Keratinocyte (primary cell): ENCODE data around the gene CIB4. TPM values are rescaled to one million over a fixed set of nuclear protein-coding genes. Genes with fewer than 3 reads are reported as not detected.

ENCODE experiments used
- DNase-seq: peaks from one replicate; pipeline ENCODE4 v3.0.0-alpha.2; 2011; ENCODE audit warnings: low read depth, missing footprints, low spot score
- FAIRE-seq: peaks from 2 replicates; lab custom pipeline; 2011; peaks lifted over from hg19 to GRCh38; lab: Jason Lieb, UNC
- H2AFZ ChIP-seq: 2 replicates; pipeline ENCODE4 v1.6.0; 2012; ENCODE audit warnings: low read length, control low read depth, inconsistent platforms; ENCODE audit not compliant: control insufficient read depth
- H3K27ac ChIP-seq: 2 replicates; pipeline ENCODE4 v1.5.1; 2011; ENCODE audit warnings: low read length; ENCODE audit not compliant: control insufficient read depth, insufficient read depth
- H3K27me3 ChIP-seq: 3 replicates; pipeline ENCODE4 v1.6.0; 2011; ENCODE audit warnings: low read length; ENCODE audit not compliant: control insufficient read depth, insufficient read depth; ENCODE audit errors: extremely low read depth
- H3K36me3 ChIP-seq, 2 experiments: 2 replicates in 1 of 2; 3 replicates in 1 of 2; pipeline ENCODE4 v1.5.1; 2011; ENCODE audit warnings: low read length in 2 of 2, mild to moderate bottlenecking in 1 of 2; ENCODE audit not compliant: control insufficient read depth in 2 of 2, insufficient read depth in 2 of 2; ENCODE audit errors: extremely low read depth in 1 of 2
- H3K4me1 ChIP-seq: 3 replicates; pipeline ENCODE4 v1.5.1; 2011; ENCODE audit warnings: low read length; ENCODE audit not compliant: control insufficient read depth, insufficient read depth; ENCODE audit errors: extremely low read depth
- H3K4me2 ChIP-seq: 3 replicates; pipeline ENCODE4 v1.6.0; 2011; ENCODE audit warnings: low read depth, low read length; ENCODE audit not compliant: control insufficient read depth, insufficient read depth; ENCODE audit errors: extremely low read depth
- H3K4me3 ChIP-seq, 3 experiments: fragments of 200-600 bp in 1 of 3; sonication (generic) in 1 of 3; 2 replicates in 2 of 3; 3 replicates in 1 of 3; pipeline ENCODE4 v1.5.1; 2011 to 2016; ENCODE audit warnings: low read length in 3 of 3, mild to moderate bottlenecking in 3 of 3, control low read depth in 2 of 3, inconsistent platforms in 1 of 3, low read depth in 1 of 3, mixed read lengths in 1 of 3, mixed run types in 1 of 3, moderate library complexity in 1 of 3; ENCODE audit not compliant: control insufficient read depth in 2 of 3, insufficient read depth in 2 of 3; ENCODE audit errors: extremely low read depth in 1 of 3
- H3K79me2 ChIP-seq: 2 replicates; pipeline ENCODE4 v1.6.0; 2012; ENCODE audit warnings: low read length; ENCODE audit not compliant: control insufficient read depth, insufficient read depth
- H3K9ac ChIP-seq: 3 replicates; pipeline ENCODE4 v1.6.0; 2011; ENCODE audit warnings: low read length; ENCODE audit not compliant: control insufficient read depth, insufficient read depth; ENCODE audit errors: extremely low read depth
- H3K9me1 ChIP-seq: 3 replicates; pipeline ENCODE4 v1.6.0; 2011; ENCODE audit warnings: low read length; ENCODE audit not compliant: control insufficient read depth, insufficient read depth; ENCODE audit errors: extremely low read depth
- H3K9me3 ChIP-seq: 2 replicates; pipeline ENCODE4 v1.5.1; 2012; ENCODE audit warnings: low read depth, low read length; ENCODE audit not compliant: control insufficient read depth
- H4K20me1 ChIP-seq: 3 replicates; pipeline ENCODE4 v1.6.0; 2011; ENCODE audit warnings: low read length; ENCODE audit not compliant: control insufficient read depth, insufficient read depth; ENCODE audit errors: extremely low read depth
- EZH2 ChIP-seq: IDR thresholded peaks from one replicate; pipeline ENCODE4 v1.6.1; 2012; ENCODE audit warnings: inconsistent platforms, mild to moderate bottlenecking, low read length, moderate library complexity
- dilution Hi-C: fragments of 300-500 bp; cut with MboI; formaldehyde crosslinking; loops from one replicate; pipeline ENCODE4 v1.7.0; 2020; ENCODE audit warnings: low sequenced_read_pairs; ENCODE audit not compliant: extremely low pct_ligation_motif_present
- polyA plus RNA-seq, 5 experiments: library from polyadenylated mRNA; depleted of rRNA in 3 of 5; stranded (reverse) in 3 of 5; stranded (forward) in 1 of 5; unstranded in 1 of 5; fragments of >200 nt; gene quantifications; 1 replicate in 1 of 5; 2 replicates in 3 of 5; 3 replicates in 1 of 5; pipeline versions ENCODE4 v1.2.1 to v1.2.3, GENCODE V29; 2011 to 2012; ENCODE audit warnings: missing spikeins in 2 of 5, low read depth in 1 of 5, low replicate concordance in 1 of 5
- TF ChIP-seq, protein P1 (sequence below), 3 experiments: IDR thresholded peaks in 1 of 3; conservative IDR thresholded peaks in 1 of 3; optimal IDR thresholded peaks in 1 of 3; 2 replicates in 2 of 3; 3 replicates in 1 of 3; pipeline versions ENCODE3 to v1.5.1; 2011; ENCODE audit warnings: low read length in 3 of 3, mild to moderate bottlenecking in 3 of 3, moderate library complexity in 2 of 3, control low read depth in 1 of 3, inconsistent platforms in 1 of 3; ENCODE audit not compliant: insufficient read depth in 2 of 3; ENCODE audit errors: extremely low read depth in 1 of 3

Gene CIB4
- polyA plus RNA-seq, 1 donor (not counting 4 experiments of a cell fraction or from before 2014, with no cell fraction given): not detected

DNA sequence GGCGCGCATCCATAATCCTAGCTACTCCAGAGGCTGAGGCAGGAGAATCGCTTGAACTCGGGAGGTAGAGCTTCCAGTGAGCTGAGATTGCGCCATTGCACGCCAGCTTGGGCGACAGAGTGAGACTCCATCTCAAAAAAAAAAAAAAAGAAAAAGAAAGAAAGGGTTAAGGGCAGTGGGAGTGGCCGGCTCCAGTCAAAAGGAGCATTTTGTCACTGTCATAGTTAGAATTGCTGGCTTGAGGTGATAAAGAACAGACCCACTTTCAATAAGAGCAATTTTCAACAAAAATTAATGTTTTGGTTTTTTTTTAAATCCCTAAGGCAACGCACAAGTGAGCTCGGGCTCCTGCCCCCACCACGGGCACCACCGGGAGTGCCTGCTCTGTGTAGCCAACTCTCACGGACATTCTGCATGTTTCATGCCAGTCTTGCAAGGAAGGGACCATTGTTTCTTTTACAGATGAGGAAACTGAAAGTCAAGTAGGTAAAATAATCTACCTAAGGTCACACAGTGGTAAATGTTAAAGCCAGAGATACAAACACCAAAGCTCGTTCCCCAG is 8.5 kb downstream of the CIB4 start:
- no peak for DNase-seq
- H3K4me3 ChIP-seq: no peak overlapping the region
- dilution Hi-C loops: no loop called here
- peaks cover 20% of the 10 kb centered on the region for H3K27me3 ChIP-seq
- H3K36me3 ChIP-seq: no peaks in the 10 kb centered on the region
- H3K79me2 ChIP-seq: no peaks in the 10 kb centered on the region
- H2AFZ ChIP-seq: no peak overlapping the region
- TF ChIP-seq EZH2: no peak
- TF ChIP-seq, protein P1, sequence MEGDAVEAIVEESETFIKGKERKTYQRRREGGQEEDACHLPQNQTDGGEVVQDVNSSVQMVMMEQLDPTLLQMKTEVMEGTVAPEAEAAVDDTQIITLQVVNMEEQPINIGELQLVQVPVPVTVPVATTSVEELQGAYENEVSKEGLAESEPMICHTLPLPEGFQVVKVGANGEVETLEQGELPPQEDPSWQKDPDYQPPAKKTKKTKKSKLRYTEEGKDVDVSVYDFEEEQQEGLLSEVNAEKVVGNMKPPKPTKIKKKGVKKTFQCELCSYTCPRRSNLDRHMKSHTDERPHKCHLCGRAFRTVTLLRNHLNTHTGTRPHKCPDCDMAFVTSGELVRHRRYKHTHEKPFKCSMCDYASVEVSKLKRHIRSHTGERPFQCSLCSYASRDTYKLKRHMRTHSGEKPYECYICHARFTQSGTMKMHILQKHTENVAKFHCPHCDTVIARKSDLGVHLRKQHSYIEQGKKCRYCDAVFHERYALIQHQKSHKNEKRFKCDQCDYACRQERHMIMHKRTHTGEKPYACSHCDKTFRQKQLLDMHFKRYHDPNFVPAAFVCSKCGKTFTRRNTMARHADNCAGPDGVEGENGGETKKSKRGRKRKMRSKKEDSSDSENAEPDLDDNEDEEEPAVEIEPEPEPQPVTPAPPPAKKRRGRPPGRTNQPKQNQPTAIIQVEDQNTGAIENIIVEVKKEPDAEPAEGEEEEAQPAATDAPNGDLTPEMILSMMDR (optimal IDR thresholded peaks at IDR 0.05 in 1 of 3, IDR thresholded peaks at IDR 0.05 in 1 of 3, conservative IDR thresholded peaks at IDR 0.05 in 1 of 3; ENCODE audit: extremely low read depth in 1 of 3, insufficient read depth in 2 of 3, low read length in 3 of 3): no peak
- H3K9me1 ChIP-seq: no peaks in the 10 kb centered on the region
- H3K9me3 ChIP-seq: no peaks in the 10 kb centered on the region
- FAIRE-seq: no peak
- H3K9ac ChIP-seq: no peak overlapping the region
- H4K20me1 ChIP-seq: no peaks in the 10 kb centered on the region
- H3K27ac ChIP-seq: no peak overlapping the region
- H3K4me2 ChIP-seq: no peak overlapping the region
- H3K4me1 ChIP-seq: no peaks in the 10 kb centered on the region

DNA sequence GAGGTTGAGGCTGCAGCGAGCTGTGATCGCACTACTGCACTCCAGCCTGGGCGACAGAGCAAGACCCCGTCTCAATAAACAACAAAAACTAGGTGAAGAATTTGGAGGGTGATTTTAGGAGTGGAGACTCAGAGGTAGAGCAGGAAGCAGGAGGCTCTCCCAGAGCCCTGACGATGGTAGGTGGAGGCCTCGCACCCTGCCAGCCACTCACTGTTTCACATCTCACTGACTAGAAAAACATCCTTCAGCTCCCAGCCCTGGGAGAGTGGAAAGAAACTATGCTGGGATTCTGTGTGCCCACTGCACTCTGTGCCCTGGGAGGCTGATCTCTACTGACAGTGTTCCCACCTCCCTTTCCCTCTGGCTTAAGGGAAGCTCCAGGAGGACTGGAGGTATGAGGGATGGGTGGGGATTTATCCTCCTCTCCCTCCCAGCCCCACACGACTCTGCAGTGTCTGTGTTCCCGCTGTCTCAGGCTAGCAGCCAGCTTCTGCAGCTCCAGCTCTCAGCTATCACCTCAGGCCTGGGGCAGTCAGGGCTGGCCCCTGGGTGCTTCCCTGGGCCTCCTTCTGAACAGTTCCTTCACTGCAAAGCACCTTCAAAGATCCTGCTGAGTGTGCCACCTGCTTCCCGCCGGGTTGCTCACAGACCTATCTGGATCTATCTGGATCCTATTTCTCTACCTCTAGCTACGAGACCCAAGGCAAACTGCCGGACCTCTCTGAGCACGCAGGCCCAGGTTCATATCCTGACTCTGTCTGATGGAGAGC is 9.6 kb downstream of the CIB4 start:
- Histone ChIP-seq H3K4me3 (no peak overlapping the region), H3K36me3 (no peaks in the 10 kb centered on the region), H3K9ac (no peak overlapping the region), H4K20me1 (no peaks in the 10 kb centered on the region), H3K27ac (no peak overlapping the region), H3K9me1 (no peaks in the 10 kb centered on the region), H3K4me2 (no peak overlapping the region), H3K4me1 (no peaks in the 10 kb centered on the region), H3K79me2 (no peaks in the 10 kb centered on the region), H3K9me3 (no peaks in the 10 kb centered on the region), H2AFZ (no peak overlapping the region), H3K27me3 (peaks cover 16% of the 10 kb centered on the region)
- FAIRE-seq (no peak), DNase-seq (no peak)
- dilution Hi-C loops: no loop called here
- TF ChIP-seq EZH2: no peak
- TF ChIP-seq, protein P1 (optimal IDR thresholded peaks at IDR 0.05 in 1 of 3, IDR thresholded peaks at IDR 0.05 in 1 of 3, conservative IDR thresholded peaks at IDR 0.05 in 1 of 3; ENCODE audit: extremely low read depth in 1 of 3, insufficient read depth in 2 of 3, low read length in 3 of 3): no peak
